Limb (tissue), 2 donors: ENCODE measurements around the gene DYRK4.
"Not testable (repeated sequence)": the region's sequence is repeated elsewhere in the genome, so short reads cannot be mapped to it uniquely, and the experiment has no call there.

Experiments
- DNase-seq, 2 donors: peaks; one replicate each; pipeline ENCODE4 v3.0.0-alpha.2; 2016; ENCODE audit errors: extremely low spot score in 2 of 2

DYRK4 gene, protein sequence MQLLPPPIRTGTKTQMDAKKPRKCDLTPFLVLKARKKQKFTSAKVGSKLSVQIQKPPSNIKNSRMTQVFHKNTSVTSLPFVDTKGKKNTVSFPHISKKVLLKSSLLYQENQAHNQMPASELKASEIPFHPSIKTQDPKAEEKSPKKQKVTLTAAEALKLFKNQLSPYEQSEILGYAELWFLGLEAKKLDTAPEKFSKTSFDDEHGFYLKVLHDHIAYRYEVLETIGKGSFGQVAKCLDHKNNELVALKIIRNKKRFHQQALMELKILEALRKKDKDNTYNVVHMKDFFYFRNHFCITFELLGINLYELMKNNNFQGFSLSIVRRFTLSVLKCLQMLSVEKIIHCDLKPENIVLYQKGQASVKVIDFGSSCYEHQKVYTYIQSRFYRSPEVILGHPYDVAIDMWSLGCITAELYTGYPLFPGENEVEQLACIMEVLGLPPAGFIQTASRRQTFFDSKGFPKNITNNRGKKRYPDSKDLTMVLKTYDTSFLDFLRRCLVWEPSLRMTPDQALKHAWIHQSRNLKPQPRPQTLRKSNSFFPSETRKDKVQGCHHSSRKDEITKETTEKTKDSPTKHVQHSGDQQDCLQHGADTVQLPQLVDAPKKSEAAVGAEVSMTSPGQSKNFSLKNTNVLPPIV

GRCh38 chr12:4562034-4562657, at the start of gene DYRK4:
Gene DYRK4 (plus strand): TSS chr12:4562208. CDS start chr12:4562246, 38 bp downstream.
- DNase-seq, result peak; percentile 58 to 84

DNA sequence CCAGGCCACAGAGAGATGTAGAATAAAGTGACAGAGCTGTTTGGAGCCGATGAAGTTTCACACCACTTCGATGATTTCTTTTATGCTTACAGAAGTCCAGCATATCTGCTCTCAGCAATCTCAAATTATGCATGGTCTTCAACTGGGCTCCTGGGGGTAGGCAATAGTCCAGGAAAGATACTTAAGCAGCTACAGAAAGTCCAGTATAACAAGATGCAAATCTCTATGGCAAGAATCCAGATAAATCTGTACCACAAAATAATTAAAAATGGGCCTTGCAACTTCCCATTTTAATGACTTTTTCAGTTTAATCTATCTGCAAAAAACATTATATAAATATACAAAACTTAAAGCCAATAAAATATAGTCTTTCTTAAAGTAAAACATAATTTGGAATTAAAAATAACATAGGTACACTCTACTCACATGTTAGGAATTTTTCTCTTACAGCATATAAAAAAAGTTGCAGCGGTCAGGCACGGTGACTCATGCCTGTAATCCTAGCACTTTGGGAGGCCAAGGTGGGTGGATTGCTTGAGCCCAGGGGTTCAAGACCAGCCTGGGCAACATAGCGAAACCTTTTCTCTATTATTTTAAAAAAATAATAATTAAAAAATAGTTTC, 43.8 kb upstream of the DYRK4 start:
- DNase-seq, result no peak

GRCh38 chr12:4523443-4523842, 38.6 kb upstream of the DYRK4 start:
- not testable (repeated sequence) for DNase-seq

DNA sequence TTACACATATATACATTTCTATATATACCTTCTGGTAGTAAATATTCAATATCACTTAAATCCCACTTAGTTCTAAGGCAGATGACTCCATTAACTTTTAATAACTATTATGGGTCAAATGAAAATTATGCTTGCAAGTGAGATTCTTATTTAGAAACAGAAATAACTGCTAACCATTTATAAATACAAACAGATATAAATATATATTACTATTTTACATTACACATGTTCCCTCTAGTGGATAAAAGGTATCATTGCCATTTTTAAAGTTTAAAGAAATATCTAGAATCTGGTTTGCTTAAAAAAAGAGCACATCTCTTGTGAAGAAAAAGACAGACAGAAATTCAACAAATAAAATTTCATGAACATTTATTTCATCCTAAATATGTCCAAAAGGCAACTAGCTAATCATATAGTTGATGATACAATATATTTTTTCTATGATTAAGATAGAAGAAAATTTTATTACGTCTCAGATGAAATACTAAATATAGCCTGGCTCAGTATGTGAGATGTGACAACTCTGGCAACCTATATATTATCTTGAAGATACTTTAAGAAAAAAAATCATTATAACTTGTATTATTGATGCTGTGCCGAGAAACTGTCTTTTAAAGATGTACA, 35.0 kb upstream of the DYRK4 start:
- DNase-seq, result peak in 1 of 2 donors; percentile 73

GRCh38 chr12:4530160-4530559, 31.8 kb upstream of the DYRK4 start:
- DNase-seq, result no peak

GRCh38 chr12:4530982-4531586, 30.9 kb upstream of the DYRK4 start:
- DNase-seq, result no peak

GRCh38 chr12:4535092-4535491, 26.9 kb upstream of the DYRK4 start:
- DNase-seq, result no peak

- DNase-seq, result no peak
Measured at GRCh38 chr12:4535871-4536270, 26.1 kb upstream of the DYRK4 start.

DNA sequence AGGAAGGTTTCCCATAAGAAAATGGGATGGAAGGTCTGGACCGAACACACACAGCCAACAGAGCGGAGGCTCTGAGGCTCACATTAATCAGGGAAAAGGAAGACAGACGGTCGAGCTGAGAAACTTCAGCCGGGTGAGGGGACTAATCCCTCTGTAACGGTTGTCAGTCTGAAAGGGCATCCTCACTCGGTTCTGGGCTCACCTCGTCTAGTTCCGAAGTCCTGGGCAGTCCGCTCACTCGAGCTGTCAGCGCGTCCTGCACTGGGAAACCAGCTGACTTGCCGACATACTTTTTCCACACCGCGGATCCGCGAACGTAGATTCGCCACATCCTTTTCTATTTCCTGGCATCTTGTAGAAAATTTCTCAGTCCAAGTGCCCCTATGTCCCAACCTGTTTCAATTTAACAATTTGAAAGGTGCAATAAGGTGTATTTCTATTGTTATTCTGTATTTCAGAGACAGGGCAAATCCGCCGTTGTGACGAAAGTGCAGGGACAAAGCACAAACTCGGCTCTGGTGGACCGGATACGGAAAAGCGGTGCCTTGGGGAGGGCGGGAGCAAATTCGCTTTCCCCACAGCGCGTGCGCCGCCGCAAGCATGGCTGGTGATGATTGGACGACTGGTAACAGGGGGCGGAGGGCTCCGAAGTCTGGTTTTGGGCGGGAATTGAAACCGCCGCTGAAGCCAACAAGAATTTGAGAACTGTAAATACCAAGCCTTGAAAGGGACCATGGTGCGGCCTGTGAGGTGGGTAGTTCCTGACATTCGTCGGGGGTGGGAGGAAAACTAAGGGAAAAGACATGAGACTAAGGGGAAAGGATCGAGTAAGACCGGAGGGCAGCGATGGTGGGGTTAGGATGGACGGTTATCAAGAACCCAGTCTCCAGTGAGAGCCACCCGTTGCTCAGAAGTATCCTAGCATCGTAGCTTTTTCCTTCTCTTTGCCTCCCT, 23.5 kb upstream of the DYRK4 start, which contains the start of gene RAD51AP1:
Gene RAD51AP1 (plus strand): TSS at position 684 of the 954 bp plus-strand sequence. CDS start 50 bp downstream, at position 734.
- DNase-seq, result peak; percentile 96 to 98

- DNase-seq, result no peak
Measured at GRCh38 chr12:4539167-4539870, 22.7 kb upstream of the DYRK4 start.

DNA sequence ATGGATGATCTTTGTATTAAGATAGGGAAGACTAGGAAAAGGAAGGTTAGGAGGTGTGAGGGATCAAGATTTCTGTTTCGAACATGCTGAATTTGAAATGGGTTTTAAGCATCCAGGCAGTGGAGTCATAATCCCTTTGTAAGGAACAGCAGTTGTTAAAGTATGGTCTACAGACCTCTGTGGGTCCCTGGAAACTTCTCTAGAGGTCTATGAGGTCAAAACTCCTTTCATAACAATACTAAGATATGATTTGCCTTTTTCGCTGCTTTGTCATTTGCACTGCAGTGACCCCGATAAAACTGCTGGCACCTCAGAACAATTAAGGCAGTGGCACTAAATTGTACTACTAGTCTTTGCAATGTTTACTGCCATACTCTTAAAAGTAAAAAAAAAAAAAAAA, 21.8 kb upstream of the DYRK4 start:
- no peak for DNase-seq

- DNase-seq, result no peak
Measured at GRCh38 chr12:4540638-4541037, 21.4 kb upstream of the DYRK4 start.

DNA sequence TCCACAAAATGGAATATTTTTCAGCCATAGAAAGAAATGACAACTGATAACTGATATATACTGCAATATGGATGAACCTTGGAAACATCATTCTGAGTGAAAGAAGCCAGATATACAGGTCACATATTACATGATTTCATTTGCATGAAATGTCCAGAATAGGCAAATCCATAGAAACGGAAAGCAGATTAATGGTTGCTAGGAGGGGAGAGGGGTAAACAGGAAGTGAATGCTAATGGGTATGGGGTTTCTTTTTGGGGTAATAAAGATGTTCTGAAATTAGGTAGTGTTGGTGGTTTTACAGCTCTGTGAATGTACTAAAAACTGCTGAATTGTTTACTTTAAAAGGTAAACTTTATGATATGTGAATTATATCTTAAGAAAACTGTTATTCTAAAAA, 16.8 kb upstream of the DYRK4 start:
- DNase-seq, result no peak

DNA sequence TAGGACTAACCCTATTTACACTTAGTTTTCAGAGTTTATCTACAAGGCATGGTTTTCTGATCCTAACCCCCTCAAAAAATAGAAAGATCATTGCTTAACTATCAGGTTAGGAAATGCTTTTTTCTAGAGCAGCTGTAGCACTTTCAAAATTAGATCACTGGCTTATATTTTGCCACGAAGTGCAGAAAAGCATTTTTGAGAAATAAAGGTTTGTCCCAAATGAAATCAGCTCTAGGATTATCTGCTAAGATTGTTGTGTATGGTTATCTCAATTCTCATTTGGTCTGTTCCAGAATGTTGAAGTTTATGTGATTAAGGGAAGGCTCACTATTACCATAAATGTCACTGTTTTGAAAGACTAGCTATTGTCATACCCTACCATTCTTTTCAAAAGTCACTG, 9.8 kb upstream of the DYRK4 start:
- DNase-seq, result no peak

DNA sequence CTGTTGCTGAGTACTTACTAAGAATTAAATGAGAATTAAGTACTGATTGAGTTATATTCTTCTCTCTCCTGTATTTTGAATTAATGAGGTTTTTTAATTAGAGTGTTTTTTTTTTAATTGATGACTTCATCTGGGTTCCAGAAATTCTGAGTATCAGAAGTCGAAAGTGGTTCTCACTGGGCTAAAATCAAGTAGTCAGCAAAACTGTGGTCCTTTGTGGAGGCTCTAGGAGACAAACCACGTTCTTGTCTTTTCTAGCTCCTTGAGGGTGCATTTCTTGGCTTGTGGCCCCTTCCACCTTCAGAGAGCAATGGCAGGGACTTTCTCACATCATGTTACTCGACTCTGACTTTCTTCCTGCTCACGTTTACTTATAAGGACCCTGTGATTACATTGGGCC, 8.1 kb upstream of the DYRK4 start:
- DNase-seq, result no peak

DNA sequence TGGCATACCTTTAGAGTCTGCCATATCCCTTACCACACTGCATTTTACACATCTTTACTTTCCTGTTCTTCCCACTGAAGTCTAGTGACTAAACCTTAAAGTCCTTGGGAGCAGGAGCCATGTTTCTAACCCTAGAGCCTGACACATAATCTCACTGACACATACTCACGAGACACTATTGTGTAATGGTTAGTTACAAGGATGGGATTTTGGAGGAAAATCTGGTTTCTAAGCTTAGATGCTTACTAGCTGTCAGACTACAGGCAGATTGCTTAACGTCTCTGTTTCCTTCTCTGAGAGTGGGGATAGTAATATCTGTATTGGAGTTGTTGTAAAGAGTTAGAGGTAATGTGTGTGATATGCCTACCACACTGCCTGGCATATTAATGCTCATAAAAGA, 6.2 kb upstream of the DYRK4 start:
- DNase-seq, result no peak

DNA sequence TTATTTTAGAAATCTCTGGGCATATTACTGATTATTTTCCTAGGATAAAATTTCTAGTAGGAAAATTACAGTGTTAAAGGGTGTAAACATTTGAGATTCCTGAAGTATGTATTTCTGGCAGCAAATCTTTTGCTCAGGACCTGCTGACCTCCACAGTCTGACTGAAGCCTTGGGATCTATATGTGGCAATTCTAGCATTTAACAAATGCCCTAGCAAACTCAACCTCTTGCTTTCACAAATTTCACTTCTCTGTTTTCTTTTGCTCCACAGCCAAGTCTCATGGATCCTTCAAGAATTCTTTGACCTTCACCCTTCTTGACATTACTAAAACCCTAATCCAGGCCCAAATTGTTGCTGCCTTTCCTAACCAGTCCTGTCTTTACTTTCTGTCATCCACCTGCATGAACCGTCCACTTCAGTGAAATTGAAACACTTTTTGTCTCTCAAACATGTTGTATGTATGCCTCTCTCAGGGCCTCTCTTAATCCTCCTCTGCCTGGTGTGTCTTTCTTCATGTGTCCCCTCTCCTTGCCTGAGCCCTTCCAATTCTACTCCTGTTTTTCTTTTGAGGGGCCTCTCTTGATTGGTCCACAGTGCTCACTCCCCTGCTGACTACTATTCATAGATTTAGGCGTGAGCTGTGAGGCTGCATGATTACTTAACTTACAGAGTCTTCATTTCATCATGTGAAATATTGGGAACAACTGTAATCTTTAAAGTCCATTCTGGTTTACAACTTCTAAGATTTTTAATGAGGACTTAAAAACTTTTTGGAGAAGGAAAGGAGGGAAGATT, 5.1 kb upstream of the DYRK4 start:
- no peak for DNase-seq

GRCh38 chr12:4557586-4557985, 4.4 kb upstream of the DYRK4 start:
- no peak for DNase-seq

DNA sequence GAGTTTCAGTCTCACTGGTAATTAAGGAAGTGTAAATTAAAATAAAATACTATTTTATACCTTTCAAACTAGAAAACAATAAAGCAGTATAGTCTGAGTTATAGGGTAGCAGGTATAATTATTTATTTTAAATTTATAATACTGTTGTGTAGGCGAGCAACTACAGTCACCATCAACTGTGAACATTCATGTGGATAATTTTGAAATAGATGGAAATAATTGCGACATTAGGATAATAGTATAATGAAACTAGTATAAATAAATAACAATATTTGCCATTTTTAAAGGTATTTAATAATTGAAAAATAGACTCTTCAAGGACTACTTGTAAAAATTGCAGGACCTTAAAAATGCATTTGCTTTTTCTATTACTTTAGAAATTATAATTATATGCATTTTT, 3.8 kb upstream of the DYRK4 start:
- no peak for DNase-seq
